Hematopoietic multipotent progenitor cell (in vitro differentiated cells): Measurements from ENCODE around the gene PIGB. TPM values are rescaled to one million over a fixed set of nuclear protein-coding genes. Genes with fewer than 3 reads are reported as not detected.
"Not testable (repeated sequence)": the region's sequence is repeated elsewhere in the genome, so short reads cannot be mapped to it uniquely, and the experiment has no call there.

Source experiments
- DNase-seq, 3 donors: peaks; one replicate each; pipeline ENCODE4 v3.0.0-alpha.2; 2011 to 2015; ENCODE audit warnings: low read depth in 2 of 3, low spot score in 2 of 3
- total RNA-seq: library from RNA; depleted of rRNA; stranded (reverse); fragments of >200 nt; gene quantifications from one replicate; pipeline ENCODE4 v1.2.3, GENCODE V29; 2012

Gene PIGB
- total RNA-seq, 1 donor: 11.8 TPM

DNA sequence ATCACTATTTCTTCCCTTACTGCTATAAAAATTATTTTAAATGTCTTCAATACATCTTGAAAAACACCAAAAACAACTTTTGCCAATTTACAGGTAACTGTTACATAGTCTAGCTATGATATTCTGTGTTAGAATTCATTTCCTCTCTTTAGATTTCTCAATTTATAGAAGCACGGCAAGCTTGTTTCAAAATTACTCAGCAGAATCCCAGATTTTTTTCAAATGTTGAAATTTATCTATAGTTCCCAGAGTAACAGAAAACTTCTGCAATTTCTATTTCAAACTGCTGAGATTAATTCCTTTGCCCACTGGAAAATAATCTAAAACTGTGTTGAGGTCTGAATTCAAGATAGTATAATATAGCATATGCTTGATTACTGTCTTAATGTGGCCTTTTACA, 48.0 kb downstream of the PIGB start:
- no peak for DNase-seq

DNA sequence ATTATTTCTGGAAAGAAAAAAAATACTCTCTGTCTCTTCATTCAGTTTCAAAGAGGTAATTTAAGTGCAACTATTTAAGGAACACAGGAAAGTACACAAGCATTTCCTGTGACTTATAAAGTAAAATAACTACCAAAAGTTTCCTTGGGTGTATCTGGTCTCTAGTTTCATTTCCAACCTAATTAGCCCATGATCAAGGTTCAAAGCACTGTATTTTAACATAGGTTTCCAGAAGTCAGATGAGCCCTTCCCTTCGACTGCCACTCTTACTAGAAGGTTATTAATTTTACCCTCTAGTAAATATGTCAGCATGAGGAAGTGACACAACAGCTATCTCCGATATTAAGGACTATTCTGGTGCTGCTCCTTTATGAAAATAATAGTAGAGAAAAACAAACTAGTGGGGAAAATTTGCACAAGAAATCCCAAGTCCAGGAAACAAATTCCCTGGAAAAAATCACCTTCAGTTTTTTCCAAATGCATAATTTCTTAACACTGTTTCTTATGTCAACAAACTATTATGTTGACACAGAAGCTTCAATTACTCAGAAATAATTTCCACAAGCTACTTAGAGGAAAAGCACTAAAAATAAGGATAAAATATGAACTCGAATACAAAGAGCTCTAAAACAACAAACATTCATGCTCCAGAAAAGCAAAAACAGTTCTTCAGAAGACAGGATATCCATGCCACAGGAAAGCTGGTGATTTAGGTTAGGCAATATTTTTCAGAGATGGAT, 53.8 kb downstream of the PIGB start:
- DNase-seq: no peak

DNA sequence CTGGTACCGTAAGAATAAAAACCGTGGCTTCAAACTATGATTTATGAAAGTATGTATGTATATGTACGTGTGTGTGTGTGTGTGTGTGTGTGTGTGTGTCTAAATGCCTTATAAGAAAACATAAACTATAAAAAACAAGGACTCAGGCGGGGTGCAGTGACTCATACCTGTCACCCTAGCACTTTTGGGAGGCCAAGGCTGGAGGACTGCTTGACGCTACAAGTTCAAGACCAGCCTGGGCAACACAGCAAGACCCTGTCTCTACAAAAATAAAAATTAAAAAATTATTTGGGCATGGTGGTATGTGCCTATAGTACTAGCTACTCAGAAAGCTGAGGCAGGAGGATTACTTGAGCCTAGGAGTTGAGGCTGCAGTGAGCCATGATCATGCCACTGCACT, 60.1 kb downstream of the PIGB start:
- no peak for DNase-seq

DNA sequence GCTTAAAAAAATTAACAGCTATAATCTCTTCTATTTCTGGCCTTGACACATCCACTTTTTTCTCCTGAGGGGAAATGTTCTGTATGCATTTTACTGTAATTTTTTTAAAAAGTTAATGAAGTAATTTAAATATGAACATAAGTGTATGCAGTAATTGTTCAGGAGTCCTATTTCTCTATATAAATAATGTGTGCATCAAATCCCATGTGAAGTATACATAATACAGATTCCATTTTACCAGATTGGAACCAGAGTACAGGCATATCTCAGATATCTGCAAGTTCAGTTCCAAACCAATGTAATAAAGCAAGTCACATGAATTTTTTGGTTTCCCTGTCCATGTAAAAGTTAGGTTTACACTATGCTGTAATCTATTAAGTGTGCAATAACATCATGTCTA, 62.6 kb downstream of the PIGB start:
- no peak for DNase-seq

DNA sequence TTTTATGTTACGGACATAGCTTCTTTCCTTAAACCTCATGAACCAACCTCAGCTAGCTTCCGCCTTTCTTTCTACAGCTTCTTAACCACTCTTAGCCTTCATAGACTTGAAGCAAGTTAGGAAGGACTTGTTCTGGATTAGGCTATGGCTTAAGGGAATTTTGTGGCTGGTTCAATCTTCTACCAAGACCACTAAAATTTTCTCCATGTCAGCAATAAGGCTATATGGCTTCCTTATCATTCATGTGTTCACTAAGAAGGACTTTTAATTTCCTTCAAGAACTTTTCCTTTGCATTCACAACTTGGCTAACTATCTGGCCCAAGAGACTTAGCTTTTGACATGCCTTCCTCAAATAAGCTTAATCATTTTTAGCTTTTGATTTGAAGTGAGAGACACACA, 64.7 kb downstream of the PIGB start:
- no peak for DNase-seq

DNA sequence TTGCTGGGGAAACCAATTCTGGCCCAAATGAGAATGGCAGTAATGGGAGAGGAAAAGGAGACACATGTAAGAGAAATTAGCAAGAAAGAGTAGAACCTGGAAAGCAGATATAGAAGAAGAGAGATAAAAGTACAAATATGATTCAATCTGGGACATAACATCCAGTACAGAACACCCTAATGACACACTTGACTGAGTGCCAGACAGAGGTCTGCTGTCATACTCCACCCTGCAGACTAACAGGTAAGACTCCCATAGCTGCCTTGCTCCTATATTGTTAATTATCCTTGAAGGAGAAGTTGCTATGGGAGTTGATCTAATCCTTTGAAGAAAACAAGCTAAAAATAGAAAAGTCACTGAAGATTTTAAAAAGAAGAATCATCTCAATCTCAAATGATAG, 68.0 kb downstream of the PIGB start:
- no peak for DNase-seq

DNA sequence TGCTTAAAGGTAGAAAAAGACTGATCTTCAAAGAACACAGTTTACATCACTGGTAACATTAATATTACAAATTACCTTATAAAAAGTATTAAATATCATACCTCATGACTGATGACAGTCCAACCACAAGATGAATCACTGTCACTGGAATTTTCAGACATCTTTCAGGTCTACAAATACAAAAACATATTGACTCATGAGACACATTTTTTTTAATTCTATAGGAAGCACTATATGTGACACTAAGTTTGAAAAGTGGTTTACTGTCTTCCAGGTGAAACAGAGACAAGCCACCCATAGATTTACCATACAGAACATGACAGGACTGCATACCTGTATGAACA, 70.2 kb downstream of the PIGB start:
- DNase-seq: no peak

DNA sequence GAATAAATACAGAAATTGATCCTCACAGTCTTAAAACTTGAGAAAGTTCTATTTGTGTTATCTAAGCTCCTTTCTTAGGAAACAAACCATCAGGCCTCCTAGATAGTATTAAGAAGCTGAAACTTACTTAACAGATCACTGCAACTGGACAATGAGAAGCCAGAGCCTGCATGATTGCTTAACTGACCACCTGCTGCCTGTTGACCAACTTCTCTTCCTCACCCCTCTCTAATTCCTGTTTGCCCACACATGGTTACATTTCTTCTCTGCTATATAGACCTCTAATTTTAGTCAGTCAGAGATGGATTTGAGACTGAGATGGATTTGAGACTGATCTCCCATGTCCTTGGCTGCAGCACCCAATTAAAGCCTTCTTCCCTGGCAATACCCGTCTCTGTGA, 75.7 kb downstream of the PIGB start:
- DNase-seq: no peak

DNA sequence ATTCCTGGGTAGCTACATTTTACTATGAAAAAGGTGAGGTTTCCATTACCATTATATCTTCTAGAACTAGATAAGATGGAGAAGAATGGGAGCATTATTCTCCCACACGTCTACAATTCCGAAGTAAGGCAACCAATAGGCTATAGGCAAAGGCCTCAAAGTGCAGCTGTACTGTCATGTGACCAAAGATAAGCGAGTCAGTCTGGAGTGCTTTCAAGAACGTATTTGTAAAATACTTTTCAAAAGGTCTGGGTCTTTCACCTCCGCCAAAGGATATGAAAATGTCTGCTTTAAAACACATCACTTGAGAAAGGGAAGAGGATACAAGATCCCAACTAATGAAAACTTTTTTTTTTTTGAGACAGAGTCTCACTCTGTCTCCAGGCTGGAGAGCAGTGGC, 79.2 kb downstream of the PIGB start:
- no peak for DNase-seq

DNA sequence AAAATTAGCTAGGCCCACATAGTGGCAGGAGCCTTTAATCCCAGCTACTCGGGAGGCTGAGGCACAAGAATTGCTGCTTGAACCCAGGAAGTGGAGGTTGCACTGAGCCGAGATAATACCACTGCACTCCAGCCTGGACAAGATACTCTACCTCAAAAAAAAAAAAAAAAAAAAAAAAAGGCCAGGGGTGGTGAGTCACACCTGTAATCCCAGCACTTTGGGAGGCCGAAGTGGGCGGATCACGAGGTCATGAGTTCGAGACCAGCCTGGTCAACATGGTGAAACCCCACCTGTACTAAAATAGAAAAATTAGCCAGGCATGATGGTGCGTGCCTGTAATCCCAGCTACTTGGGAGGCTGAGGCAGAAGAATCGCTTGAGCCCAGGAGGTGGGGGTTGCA, 81.0 kb downstream of the PIGB start:
- not testable (repeated sequence) for DNase-seq

DNA sequence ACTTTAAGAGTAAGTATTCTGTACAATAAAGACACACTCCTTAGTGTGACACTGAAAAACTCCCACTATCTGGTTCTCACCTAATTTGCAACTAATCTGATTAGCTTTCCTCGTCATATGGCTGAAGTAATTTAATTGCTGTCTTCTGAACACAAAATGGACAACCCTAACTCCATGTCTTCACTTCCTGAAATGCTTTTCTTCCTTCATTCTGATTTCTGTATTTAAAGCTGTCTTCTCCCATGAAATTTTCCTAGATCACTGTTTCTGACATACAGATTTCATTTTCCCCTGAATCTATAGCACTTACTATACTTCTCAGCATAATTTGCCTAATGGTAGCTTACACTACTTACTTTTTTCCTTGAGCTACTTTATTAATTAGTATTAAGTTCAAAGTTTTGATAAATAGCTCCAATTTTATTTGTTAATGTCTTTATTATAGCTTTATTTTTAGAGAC, 82.8 kb downstream of the PIGB start:
- no peak for DNase-seq

DNA sequence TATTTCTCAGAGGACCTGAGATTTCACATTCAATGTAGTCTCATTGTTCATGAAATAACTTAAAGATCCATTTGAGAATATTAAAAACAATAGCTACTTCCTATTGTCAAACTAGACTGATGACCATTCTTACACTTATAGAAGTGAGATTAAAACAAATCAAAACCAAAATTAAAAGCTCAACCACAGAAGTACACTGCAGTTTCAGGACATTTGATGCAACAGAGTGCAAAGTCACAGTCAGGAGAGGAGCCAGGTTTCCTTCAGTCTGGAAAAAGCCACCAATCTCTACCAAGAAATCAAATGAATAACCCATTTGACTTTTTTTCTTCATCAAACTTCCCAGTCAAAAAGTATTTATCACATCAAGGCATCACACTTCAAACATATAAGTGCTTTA, 83.7 kb downstream of the PIGB start:
- DNase-seq: peak in 1 of 3 donors; percentile 12

DNA sequence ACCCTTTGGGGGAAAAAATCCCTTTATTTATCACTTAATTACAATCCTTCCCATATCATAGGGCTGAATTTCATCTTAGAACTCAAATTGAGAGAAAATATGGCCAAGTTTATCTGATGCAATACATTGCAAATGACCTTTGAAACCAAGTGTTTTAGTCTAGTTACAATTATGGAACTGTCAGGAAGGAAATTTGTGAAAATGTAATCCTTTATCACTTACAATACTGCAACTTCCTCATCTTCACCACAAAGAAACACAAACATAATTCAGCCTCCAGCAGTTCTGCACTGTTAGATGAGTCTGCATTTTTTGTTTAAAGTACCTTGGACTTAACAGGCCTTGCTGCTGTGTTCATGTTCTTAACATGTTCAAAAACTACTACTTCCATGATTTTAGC, 84.5 kb downstream of the PIGB start:
- DNase-seq: peak in 2 of 3 donors; percentile 75 to 90

Other genes with a start within 250 kb of the PIGB start
- 29.4 TPM for gene RSL24D1, start 122.3 kb upstream of the PIGB start, total RNA-seq
- 6.2 TPM for gene RAB27A, start 29.4 kb upstream of the PIGB start, total RNA-seq
- 9.7 TPM for gene PIGBOS1, start 99 bp upstream of the PIGB start, total RNA-seq
- 12.7 TPM for gene CCPG1, start 89.1 kb downstream of the PIGB start, total RNA-seq
- gene PIERCE2, start 89.3 kb downstream of the PIGB start, total RNA-seq: 0.54 TPM
- 1.3 TPM for gene DNAAF4, start 189.0 kb downstream of the PIGB start, total RNA-seq